Measurements from ENCODE around the gene SCN2B. TPM values are rescaled to one million over a fixed set of nuclear protein-coding genes. Genes with fewer than 3 reads are reported as not detected.

Gene SCN2B
- polyA plus RNA-seq, 4 donors, result 3.9 to 5.7 (median 4.7) TPM

DNA sequence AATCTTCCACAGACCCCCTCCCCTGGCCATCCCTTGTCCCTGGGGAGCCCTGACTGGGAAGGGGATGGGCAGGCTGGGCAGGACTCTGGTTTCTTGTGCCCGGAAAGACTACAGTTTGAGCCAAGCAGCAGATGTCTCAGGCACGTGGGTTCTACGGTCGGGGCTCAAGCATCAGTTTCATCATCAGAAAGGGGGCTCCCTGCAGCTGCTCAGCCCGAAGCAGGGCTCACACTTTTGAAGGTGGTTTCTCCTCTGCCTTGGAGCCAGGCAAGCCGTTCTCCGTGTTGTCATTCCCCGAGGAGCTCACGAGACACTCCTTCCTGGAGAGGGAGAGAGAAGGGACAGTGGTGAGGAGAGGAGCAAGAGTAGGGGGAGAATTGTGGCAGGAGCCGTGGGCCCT is 39.6 kb downstream of the SCN2B start:
- no peak for DNase-seq (ENCODE audit: low read depth in 4 of 4, low spot score in 2 of 4)

- DNase-seq (ENCODE audit: low read depth in 4 of 4, low spot score in 2 of 4), result no peak
Measured at GRCh38 chr11:118136341-118136740, 40.1 kb downstream of the SCN2B start.

- DNase-seq (ENCODE audit: low read depth in 4 of 4, low spot score in 2 of 4), result no peak
Measured at GRCh38 chr11:118135796-118136165, 40.7 kb downstream of the SCN2B start.

- DNase-seq (ENCODE audit: low read depth in 4 of 4, low spot score in 2 of 4), result no peak
Measured at GRCh38 chr11:118135051-118135795, 41.2 kb downstream of the SCN2B start.

GRCh38 chr11:118133816-118134215 is 42.6 kb downstream of the SCN2B start:
- DNase-seq (ENCODE audit: low read depth in 4 of 4, low spot score in 2 of 4), result no peak

DNA sequence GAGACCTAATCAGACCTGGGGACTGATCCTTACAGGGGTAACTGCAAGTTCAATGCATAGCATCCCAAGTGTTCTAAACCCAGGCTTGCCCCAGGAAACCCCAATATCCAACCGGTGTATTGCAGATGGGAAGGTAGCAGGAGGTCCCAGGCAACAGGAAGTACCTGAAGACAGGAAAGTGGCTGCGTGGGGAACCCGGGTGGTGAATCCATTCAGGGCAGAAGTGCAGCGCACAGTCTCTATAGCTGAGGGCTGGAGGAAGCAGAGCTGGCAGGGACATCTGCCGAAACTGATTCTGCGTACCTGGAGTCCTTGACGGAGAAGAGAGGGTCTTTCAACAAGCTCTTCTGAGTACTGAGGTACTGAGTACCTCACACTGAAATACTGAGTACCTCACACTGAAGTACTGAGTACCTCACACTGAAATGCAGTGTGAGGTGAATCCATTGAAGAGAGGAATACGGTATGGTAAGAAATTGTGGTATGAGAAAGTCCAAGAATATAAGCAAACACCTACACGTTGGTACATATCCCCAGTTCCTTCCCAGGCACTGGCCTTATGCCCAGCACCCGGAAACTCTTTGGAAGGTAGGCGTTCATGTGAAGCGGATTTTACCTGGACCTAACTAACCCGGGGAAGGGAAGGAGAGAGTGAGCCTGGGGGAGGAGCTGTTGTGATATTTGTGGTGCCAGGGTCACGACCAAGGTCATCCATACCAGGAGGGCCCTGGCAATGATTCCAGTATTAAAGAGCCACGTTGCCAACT is 43.9 kb downstream of the SCN2B start:
- no peak for DNase-seq (ENCODE audit: low read depth in 4 of 4, low spot score in 2 of 4)

GRCh38 chr11:118129471-118130172 is 46.8 kb downstream of the SCN2B start:
- no peak for DNase-seq (ENCODE audit: low read depth in 4 of 4, low spot score in 2 of 4)

GRCh38 chr11:118128721-118129470 is 47.5 kb downstream of the SCN2B start:
- DNase-seq (ENCODE audit: low read depth in 4 of 4, low spot score in 2 of 4), result no peak

DNA sequence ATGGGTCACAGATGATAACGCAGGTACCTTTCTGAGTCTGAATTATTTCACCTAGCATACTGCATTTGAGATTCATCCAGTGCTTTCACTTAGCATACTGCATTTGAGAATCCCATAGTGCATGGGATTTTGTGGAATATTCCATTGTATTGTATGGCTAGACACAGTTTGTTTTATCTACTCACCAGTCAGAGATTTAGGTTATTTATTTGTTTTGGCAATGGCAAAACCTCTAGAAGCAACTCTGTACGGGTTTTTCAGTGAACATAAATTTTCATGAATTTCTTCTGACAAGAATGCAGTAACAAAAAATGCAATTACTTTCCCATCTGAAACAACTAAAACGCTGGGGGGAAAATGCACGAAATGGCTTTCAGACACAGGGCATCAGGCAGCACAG is 48.1 kb downstream of the SCN2B start:
- DNase-seq (ENCODE audit: low read depth in 4 of 4, low spot score in 2 of 4), result no peak

DNA sequence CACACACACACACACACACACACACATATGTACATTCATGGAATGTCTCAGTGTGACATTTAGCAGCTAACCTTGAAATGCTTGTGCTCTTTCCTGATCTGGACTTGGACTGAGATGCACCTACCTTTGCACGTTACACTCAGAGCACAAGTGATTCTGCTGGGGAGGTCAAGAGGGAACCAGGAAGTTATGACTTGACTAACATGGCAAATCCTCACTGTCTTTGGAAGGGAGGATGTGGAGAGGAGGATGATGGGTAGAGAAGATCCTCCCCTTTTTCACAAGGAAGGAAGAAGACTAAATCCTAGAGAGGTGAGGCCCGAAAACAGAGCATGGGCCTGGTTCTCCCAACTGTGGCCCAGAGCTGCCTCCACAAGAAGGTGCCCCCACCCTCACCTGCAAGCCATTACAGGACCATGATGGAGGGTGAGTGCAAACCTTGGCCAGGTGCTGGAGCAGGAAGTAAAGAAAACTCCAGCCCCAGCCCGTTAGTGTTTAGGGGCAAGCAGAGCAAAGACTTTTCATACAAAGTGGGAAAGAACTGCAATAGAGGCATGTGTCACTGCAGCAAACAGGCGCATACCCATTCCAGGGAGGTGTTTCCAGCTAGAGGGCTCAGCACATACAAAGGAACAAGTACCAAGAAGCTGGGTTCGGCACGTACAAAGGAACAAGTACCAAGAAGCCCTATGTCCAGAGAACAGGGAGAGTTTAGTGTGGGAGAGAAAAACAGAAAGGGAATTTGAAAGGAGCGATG is 50.2 kb downstream of the SCN2B start:
- no peak for DNase-seq (ENCODE audit: low read depth in 4 of 4, low spot score in 2 of 4)

GRCh38 chr11:118124929-118125535 is 51.4 kb downstream of the SCN2B start:
- no peak for DNase-seq (ENCODE audit: low read depth in 4 of 4, low spot score in 2 of 4)

- no peak for DNase-seq (ENCODE audit: low read depth in 4 of 4, low spot score in 2 of 4)
Measured at GRCh38 chr11:118120793-118121192, 55.6 kb downstream of the SCN2B start.

GRCh38 chr11:118117790-118118601 is 58.4 kb downstream of the SCN2B start:
- DNase-seq (ENCODE audit: low read depth in 4 of 4, low spot score in 2 of 4), result no peak

GRCh38 chr11:118115048-118115447 is 61.4 kb downstream of the SCN2B start:
- no peak for DNase-seq (ENCODE audit: low read depth in 4 of 4, low spot score in 2 of 4)

DNA sequence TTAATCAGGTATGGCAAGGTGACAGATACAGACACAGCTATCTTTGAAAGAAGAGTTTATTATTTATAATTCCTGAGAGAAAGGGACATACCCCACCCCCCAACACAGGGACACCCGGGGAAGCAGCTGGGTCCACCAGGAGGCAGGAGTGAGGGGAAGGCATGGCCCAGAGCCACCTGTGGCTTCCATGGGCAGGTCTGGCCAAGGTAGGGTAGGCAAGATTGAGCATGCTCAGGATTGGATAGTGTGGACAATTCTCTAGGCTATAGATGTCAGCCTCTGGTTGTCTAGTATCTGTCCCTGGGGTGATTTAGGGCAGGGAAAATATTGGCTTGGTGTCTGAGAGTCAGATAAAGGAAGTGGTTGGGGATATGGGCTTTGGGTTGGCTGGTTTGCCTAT is 62.2 kb downstream of the SCN2B start:
- no peak for DNase-seq (ENCODE audit: low read depth in 4 of 4, low spot score in 2 of 4)

GRCh38 chr11:118112711-118113430 is 63.6 kb downstream of the SCN2B start:
- DNase-seq (ENCODE audit: low read depth in 4 of 4, low spot score in 2 of 4), result no peak
